Hematopoietic multipotent progenitor cell treated with erythropoietin and hydrocortisone succinate and interleukin-3 and kit ligand, for 6 days (in vitro differentiated cells): ENCODE data around the gene RAB38.

Source experiments
- DNase-seq: peaks from one replicate; pipeline ENCODE4 v3.0.0-alpha.2; 2015

RAB38 gene

GRCh38 chr11:88169471-88169870 lies 5.8 kb downstream of the RAB38 start:
- DNase-seq, result no peak

GRCh38 chr11:88167853-88168252 lies 7.4 kb downstream of the RAB38 start:
- DNase-seq, result no peak

- no peak for DNase-seq
Measured at GRCh38 chr11:88164806-88165585, 10.2 kb downstream of the RAB38 start.

- DNase-seq, result no peak
Measured at GRCh38 chr11:88164320-88164719, 10.9 kb downstream of the RAB38 start.

- DNase-seq, result no peak
Measured at GRCh38 chr11:88158081-88158480, 17.2 kb downstream of the RAB38 start.

- no peak for DNase-seq
Measured at GRCh38 chr11:88157370-88157769, 17.9 kb downstream of the RAB38 start.

GRCh38 chr11:88152381-88152780 lies 22.9 kb downstream of the RAB38 start:
- no peak for DNase-seq

- DNase-seq, result no peak
Measured at GRCh38 chr11:88151709-88152265, 23.5 kb downstream of the RAB38 start.

GRCh38 chr11:88146106-88146505 lies 29.1 kb downstream of the RAB38 start:
- DNase-seq, result no peak

GRCh38 chr11:88139865-88140264 lies 35.4 kb downstream of the RAB38 start:
- no peak for DNase-seq

GRCh38 chr11:88131764-88132470 lies 43.3 kb downstream of the RAB38 start:
- no peak for DNase-seq

GRCh38 chr11:88122956-88123355 lies 52.3 kb downstream of the RAB38 start:
- DNase-seq, result no peak

- no peak for DNase-seq
Measured at GRCh38 chr11:88119561-88119960, 55.7 kb downstream of the RAB38 start.

- DNase-seq, result peak; percentile 20
Measured at GRCh38 chr11:88117281-88117858, 57.9 kb downstream of the RAB38 start.

- peak; percentile 16 for DNase-seq
Measured at GRCh38 chr11:88115828-88116755, 59.2 kb downstream of the RAB38 start.

- no peak for DNase-seq
Measured at GRCh38 chr11:88114486-88115045, 60.7 kb downstream of the RAB38 start.

GRCh38 chr11:88106666-88107065 lies 68.6 kb downstream of the RAB38 start:
- no peak for DNase-seq

- DNase-seq, result no peak
Measured at GRCh38 chr11:88105951-88106350, 69.3 kb downstream of the RAB38 start.

- DNase-seq, result no peak
Measured at GRCh38 chr11:88105526-88105925, 69.7 kb downstream of the RAB38 start.

GRCh38 chr11:88104408-88104807 lies 70.8 kb downstream of the RAB38 start:
- DNase-seq, result no peak

- peak; percentile 87 for DNase-seq
Measured at GRCh38 chr11:88103337-88104206, 71.7 kb downstream of the RAB38 start.
